OCI-LY1 (cell line): ENCODE results near the gene OR6J1.

Experiments used
- H2AFZ ChIP-seq: fragments of 200-600 bp; sonication (generic), shearing (Covaris generic); 2 replicates; pipeline ENCODE4 v1.6.0; 2014; ENCODE audit warnings: antibody characterized with exemption, mild to moderate bottlenecking, low read length
- H3F3A ChIP-seq: fragments of 200-600 bp; sonication (generic), shearing (Covaris generic); 2 replicates; pipeline ENCODE4 v1.6.0; 2014; ENCODE audit warnings: mild to moderate bottlenecking, antibody characterized with exemption, low read length, moderate library complexity; ENCODE audit not compliant: insufficient read depth
- H3K27ac ChIP-seq: fragments of 200-600 bp; sonication (generic); 2 replicates; pipeline ENCODE4 v1.5.1; 2014; ENCODE audit warnings: low read length, mixed run types, mild to moderate bottlenecking, low read depth; ENCODE audit not compliant: poor library complexity, severe bottlenecking
- H3K27me3 ChIP-seq: fragments of 200-600 bp; sonication (generic); 2 replicates; pipeline ENCODE4 v1.6.0; 2014; ENCODE audit warnings: antibody characterized with exemption, mild to moderate bottlenecking, low read length, moderate library complexity; ENCODE audit not compliant: insufficient read depth
- H3K36me3 ChIP-seq: fragments of 200-600 bp; sonication (generic); 2 replicates; pipeline ENCODE4 v1.6.1; 2014; ENCODE audit warnings: mild to moderate bottlenecking, antibody characterized with exemption, low read length, moderate library complexity, mixed read lengths; ENCODE audit not compliant: insufficient read depth
- H3K4me1 ChIP-seq: fragments of 200-600 bp; sonication (generic); 2 replicates; pipeline ENCODE4 v1.5.1; 2014; ENCODE audit warnings: mild to moderate bottlenecking, low read length, moderate library complexity; ENCODE audit not compliant: insufficient read depth, severe bottlenecking
- H3K4me2 ChIP-seq: fragments of 200-600 bp; sonication (generic), shearing (Covaris generic); 2 replicates; pipeline ENCODE4 v1.6.1; 2014; ENCODE audit warnings: low read length
- H3K4me3 ChIP-seq: fragments of 200-600 bp; sonication (generic); 2 replicates; pipeline ENCODE4 v1.5.1; 2014; ENCODE audit warnings: low read length, low read depth, mild to moderate bottlenecking, mixed read lengths; ENCODE audit not compliant: poor library complexity, severe bottlenecking
- H3K79me2 ChIP-seq: fragments of 200-600 bp; shearing (Covaris generic); 2 replicates; pipeline ENCODE4 v1.6.1; 2016; ENCODE audit warnings: mixed run types, low read length, mixed read lengths; ENCODE audit not compliant: insufficient read depth
- H3K9ac ChIP-seq: fragments of 200-600 bp; sonication (generic), shearing (Covaris generic); 2 replicates; pipeline ENCODE4 v1.6.1; 2014; ENCODE audit warnings: mild to moderate bottlenecking, low read length, mixed read lengths
- H3K9me2 ChIP-seq: fragments of 200-600 bp; sonication (generic), shearing (Covaris generic); 2 replicates; pipeline ENCODE4 v1.6.1; 2014; ENCODE audit warnings: low read depth, mild to moderate bottlenecking, low read length, mixed read lengths
- H3K9me3 ChIP-seq: fragments of 200-600 bp; shearing (Covaris generic); 2 replicates; pipeline ENCODE4 v1.6.1; 2014; ENCODE audit warnings: low read length, mixed read lengths
- H4K20me1 ChIP-seq: fragments of 200-600 bp; sonication (generic), shearing (Covaris generic); 2 replicates; pipeline ENCODE4 v1.6.0; 2016; ENCODE audit warnings: mild to moderate bottlenecking, low read length; ENCODE audit not compliant: insufficient read depth
- CTCF ChIP-seq: fragments of 200-600 bp; sonication (generic), shearing (Covaris generic); IDR thresholded peaks from 2 replicates; pipeline ENCODE4 v1.5.1; 2017; ENCODE audit warnings: mild to moderate bottlenecking, antibody characterized with exemption, low read length, moderate library complexity, mixed read lengths
- EZH2 ChIP-seq: fragments of 200-600 bp; sonication (generic), shearing (Covaris generic); IDR thresholded peaks from 2 replicates; pipeline ENCODE4 v1.8.0; 2017; ENCODE audit warnings: borderline replicate concordance, mixed run types, mild to moderate bottlenecking, antibody characterized with exemption, low read length, moderate library complexity, mixed read lengths

Gene OR6J1

GRCh38 chr14:22653012-22653621 is 9.0 kb upstream of the OR6J1 start:
- Histone ChIP-seq H3K4me2 (no peak overlapping the region), H2AFZ (no peak overlapping the region), H3F3A (no peaks in the 10 kb centered on the region)

GRCh38 chr14:22651586-22651985 is 7.4 kb upstream of the OR6J1 start:
- Histone ChIP-seq H3K4me1 (no peaks in the 10 kb centered on the region), H4K20me1 (no peaks in the 10 kb centered on the region), H3K27me3 (no peaks in the 10 kb centered on the region), H3K4me2 (no peak overlapping the region), H3K36me3 (no peaks in the 10 kb centered on the region), H3K9ac (no peak overlapping the region), H2AFZ (no peak overlapping the region), H3F3A (no peaks in the 10 kb centered on the region), H3K4me3 (no peak overlapping the region), H3K79me2 (no peaks in the 10 kb centered on the region), H3K9me2 (no peaks in the 10 kb centered on the region), H3K9me3 (no peaks in the 10 kb centered on the region), H3K27ac (no peak overlapping the region)
- TF ChIP-seq CTCF (no peak), EZH2 (no peak)

More at GRCh38 chr14:22653012-22653621, 9.0 kb upstream of the OR6J1 start:
- Histone ChIP-seq H3K27ac (no peak overlapping the region), H3K27me3 (no peaks in the 10 kb centered on the region), H3K9ac (no peak overlapping the region), H3K79me2 (no peaks in the 10 kb centered on the region), H4K20me1 (no peaks in the 10 kb centered on the region), H3K4me1 (no peaks in the 10 kb centered on the region), H3K9me2 (no peaks in the 10 kb centered on the region), H3K36me3 (no peaks in the 10 kb centered on the region), H3K4me3 (no peak overlapping the region), H3K9me3 (no peaks in the 10 kb centered on the region)
- TF ChIP-seq CTCF (peak; percentile 69), EZH2 (no peak)

GRCh38 chr14:22650960-22651521 is 6.9 kb upstream of the OR6J1 start:
- no peak overlapping the region for H3K27ac ChIP-seq
- H3K4me1 ChIP-seq = no peaks in the 10 kb centered on the region
- H3K9me3 ChIP-seq = no peaks in the 10 kb centered on the region
- H3K4me3 ChIP-seq = no peak overlapping the region
- H3K27me3 ChIP-seq = no peaks in the 10 kb centered on the region
- no peaks in the 10 kb centered on the region for H3K9me2 ChIP-seq
- no peaks in the 10 kb centered on the region for H4K20me1 ChIP-seq
- no peak overlapping the region for H3K4me2 ChIP-seq
- H3K9ac ChIP-seq = no peak overlapping the region
- no peak for TF ChIP-seq EZH2
- no peak for TF ChIP-seq CTCF
- H3K79me2 ChIP-seq = no peaks in the 10 kb centered on the region
- no peaks in the 10 kb centered on the region for H3F3A ChIP-seq
- no peak overlapping the region for H2AFZ ChIP-seq
- no peaks in the 10 kb centered on the region for H3K36me3 ChIP-seq
